ENCODE data around the gene RIPK3.
"Not testable (repeated sequence)": the region's sequence is repeated elsewhere in the genome, so short reads cannot be mapped to it uniquely, and the experiment has no call there.

RIPK3 gene

GRCh38 chr14:24339284-24340151, at the start of gene RIPK3:
Gene RIPK3, minus strand, starts transcription at chr14:24339991. Its CDS starts 165 bp downstream, at chr14:24339826.
- DNase-seq = no peak

DNA sequence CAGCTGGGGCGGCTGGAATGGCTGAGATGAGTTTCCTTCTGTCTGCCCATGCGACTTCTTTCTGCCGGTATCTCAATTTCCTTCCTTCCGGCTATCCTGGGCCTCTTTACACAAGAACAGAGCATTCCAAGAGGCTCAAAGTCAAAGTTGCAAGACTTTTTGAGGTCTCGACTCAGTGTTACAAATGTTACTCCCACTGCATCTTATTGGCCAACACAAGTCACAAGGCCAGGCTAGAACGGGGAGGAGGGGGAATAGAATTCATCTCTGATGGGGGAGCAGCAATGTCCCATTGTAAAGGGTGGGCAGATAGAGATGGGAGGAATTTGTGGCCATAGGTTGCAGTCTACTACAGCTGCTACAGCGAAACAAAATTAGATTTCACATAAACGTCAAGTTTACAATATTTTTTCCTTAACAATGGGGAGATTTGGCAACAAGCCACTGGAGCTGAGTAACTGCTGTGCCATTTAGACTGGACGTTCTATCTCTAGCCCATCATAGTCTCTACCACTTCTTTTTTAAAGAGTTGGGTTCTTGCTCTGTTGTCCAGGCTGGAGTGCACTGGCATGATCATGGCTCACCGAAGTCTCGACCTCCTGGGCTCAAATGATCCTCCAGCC, 49.5 kb upstream of the RIPK3 start:
- DNase-seq = no peak

GRCh38 chr14:24388474-24389179, 48.8 kb upstream of the RIPK3 start:
- no peak for DNase-seq

- DNase-seq = not testable (repeated sequence)
These were observed 47.8 kb upstream of the RIPK3 start for GRCh38 chr14:24387579-24387978.

DNA sequence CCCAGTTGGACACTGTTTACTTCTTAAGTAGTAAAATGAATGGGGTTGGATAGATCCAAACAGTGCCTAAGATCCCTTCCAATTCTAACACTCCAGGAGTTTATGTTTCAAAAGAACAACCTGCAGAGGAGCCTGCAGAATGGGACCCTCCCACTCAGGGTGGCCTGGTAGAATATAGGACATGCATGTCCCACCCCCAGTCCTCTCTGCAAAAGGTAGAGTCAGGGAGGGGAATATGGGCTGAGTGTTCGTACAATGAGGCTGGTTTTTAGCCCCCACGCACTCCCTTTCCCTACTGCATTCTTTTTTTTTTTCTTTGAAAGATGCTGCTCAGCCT, 47.2 kb upstream of the RIPK3 start:
- DNase-seq = no peak

GRCh38 chr14:24385524-24385923, 45.7 kb upstream of the RIPK3 start:
- DNase-seq = no peak

GRCh38 chr14:24384169-24384568, 44.4 kb upstream of the RIPK3 start:
- no peak for DNase-seq

DNA sequence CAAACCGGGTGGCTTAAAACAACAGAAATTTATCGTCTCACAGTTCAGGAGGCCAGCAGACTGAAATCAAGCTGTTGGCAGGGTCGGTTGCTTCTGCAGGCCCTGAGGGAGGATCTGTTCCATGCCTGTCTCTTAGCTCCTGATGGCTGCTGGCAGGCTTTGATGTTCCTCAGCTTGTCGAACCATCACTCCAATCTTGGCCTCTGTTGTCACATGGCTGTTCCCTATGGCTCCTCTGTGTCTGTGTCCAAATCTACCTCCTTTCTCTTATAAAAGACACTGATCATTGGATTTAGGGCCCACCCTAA, 42.2 kb upstream of the RIPK3 start:
- no peak for DNase-seq

GRCh38 chr14:24381363-24382063, 41.7 kb upstream of the RIPK3 start:
- DNase-seq = no peak

- no peak for DNase-seq
These were observed 40.3 kb upstream of the RIPK3 start for GRCh38 chr14:24379907-24380730.

GRCh38 chr14:24378981-24379906, 39.5 kb upstream of the RIPK3 start:
- no peak for DNase-seq

DNA sequence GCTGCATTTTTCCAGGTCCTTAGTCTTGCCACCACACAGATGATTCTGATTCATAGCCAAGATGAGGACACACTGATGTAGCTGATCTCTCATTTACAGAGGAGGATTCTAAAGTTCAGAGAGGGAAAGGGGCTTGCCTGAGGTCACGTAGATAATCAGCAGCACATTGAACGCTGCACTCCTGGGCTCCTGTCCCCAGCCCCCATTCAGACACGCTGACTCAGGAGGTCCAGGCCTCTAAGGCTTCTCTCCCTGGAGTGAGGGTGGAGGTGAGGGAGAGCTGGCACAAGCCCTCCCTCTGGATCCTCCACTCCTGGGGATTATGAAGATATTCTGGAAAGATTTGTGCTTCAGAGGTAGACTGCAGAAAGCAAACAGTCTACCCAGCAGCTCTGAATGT, 38.5 kb upstream of the RIPK3 start:
- no peak for DNase-seq

- DNase-seq = no peak
These were observed 37.9 kb upstream of the RIPK3 start for GRCh38 chr14:24377657-24378056.

GRCh38 chr14:24377126-24377525, 37.3 kb upstream of the RIPK3 start:
- no peak for DNase-seq

- no peak for DNase-seq
These were observed 36.8 kb upstream of the RIPK3 start for GRCh38 chr14:24376448-24377070.

DNA sequence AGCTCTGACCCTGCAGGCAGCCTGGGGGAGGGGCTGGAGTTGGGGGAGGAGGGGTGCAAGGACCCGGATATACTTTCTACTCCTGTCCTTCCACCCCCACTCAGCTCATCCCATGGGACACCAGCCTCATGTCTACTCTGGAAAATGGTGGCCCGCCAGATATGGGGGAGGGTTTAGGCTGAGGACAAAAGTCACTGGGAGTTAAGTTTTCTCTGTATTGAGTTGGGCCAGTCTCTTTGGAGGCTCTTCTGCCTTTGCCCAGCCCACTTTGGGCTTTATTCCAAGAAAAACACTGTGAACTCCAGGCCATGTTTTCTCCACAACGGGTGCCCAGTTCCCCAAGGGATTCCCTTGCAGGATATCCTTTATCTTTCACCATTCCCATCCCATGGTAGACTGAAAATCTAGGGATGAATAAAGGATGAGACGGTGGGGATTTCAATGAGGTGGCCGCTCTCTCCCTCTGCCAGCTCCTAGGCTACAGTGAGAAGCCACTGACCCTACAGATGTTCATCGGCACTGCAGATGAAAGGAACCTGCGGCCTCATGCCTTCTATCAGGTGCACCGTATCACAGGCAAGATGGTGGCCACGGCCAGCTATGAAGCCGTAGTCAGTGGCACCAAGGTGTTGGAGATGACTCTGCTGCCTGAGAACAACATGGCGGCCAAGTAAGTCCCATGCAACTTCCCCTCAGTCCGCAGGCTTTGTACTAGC, 33.1 kb upstream of the RIPK3 start:
- no peak for DNase-seq

GRCh38 chr14:24371605-24372004, 31.8 kb upstream of the RIPK3 start:
- DNase-seq = not testable (repeated sequence)

- DNase-seq = no peak
These were observed 31.0 kb upstream of the RIPK3 start for GRCh38 chr14:24370748-24371147.

DNA sequence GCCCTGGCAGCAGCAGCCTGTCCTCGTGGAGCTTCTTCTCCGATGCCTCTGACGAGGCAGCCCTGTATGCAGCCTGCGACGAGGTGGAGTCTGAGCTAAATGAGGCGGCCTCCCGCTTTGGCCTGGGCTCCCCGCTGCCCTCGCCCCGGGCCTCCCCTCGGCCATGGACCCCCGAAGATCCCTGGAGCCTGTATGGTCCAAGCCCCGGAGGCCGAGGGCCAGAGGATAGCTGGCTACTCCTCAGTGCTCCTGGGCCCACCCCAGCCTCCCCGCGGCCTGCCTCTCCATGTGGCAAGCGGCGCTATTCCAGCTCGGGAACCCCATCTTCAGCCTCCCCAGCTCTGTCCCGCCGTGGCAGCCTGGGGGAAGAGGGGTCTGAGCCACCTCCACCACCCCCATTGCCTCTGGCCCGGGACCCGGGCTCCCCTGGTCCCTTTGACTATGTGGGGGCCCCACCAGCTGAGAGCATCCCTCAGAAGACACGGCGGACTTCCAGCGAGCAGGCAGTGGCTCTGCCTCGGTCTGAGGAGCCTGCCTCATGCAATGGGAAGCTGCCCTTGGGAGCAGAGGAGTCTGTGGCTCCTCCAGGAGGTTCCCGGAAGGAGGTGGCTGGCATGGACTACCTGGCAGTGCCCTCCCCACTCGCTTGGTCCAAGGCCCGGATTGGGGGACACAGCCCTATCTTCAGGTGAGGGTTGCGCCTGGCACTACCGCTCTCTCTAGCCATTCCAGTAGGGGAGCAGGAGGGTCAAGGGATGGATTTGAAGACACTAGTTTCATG, 30.3 kb upstream of the RIPK3 start:
- DNase-seq = no peak
